K562 (cell line): ENCODE results near the gene MED15. TPM values are rescaled to one million over a fixed set of nuclear protein-coding genes. Genes with fewer than 3 reads are reported as not detected.

Experiments used
- BACH1 ChIP-seq: fragments of 200-800 bp; sonication (Bioruptor generic); IDR thresholded peaks from 2 replicates; pipeline ENCODE4 v1.6.1; 2016; ENCODE audit warnings: missing genetic modification characterization, missing compliant biosample characterization
- JUNB ChIP-seq: fragments of 450-650 bp; formaldehyde crosslinking; conservative IDR thresholded peaks from 2 replicates; pipeline ENCODE4 v1.4.0; 2020; ENCODE audit warnings: mild to moderate bottlenecking
- MAFK ChIP-seq: IDR thresholded peaks from 2 replicates; pipeline ENCODE4 v1.6.1; 2011; ENCODE audit warnings: low read length, improper control_type of control experiment
- MTA3 ChIP-seq: fragments of 450-650 bp; formaldehyde crosslinking; IDR thresholded peaks from 2 replicates; pipeline ENCODE4 v1.6.1; 2017; ENCODE audit warnings: mild to moderate bottlenecking, borderline replicate concordance
- NR2C1 ChIP-seq, 2 experiments: fragments of 450-650 bp; IDR thresholded peaks; 2 replicates each; pipeline ENCODE4 v1.6.1; 2017; ENCODE audit warnings: mild to moderate bottlenecking in 2 of 2, antibody characterized with exemption in 1 of 2, inconsistent platforms in 1 of 2, missing compliant biosample characterization in 1 of 2, missing genetic modification characterization in 1 of 2
- NUFIP1 ChIP-seq: fragments of 450-650 bp; IDR thresholded peaks from 2 replicates; pipeline ENCODE4 v1.6.1; 2018; ENCODE audit not compliant: partially characterized antibody
- POLR2H ChIP-seq: IDR thresholded peaks from 2 replicates; pipeline ENCODE4 v1.6.1; 2016; ENCODE audit warnings: missing genetic modification characterization, low read depth, mild to moderate bottlenecking, control low read depth, missing compliant biosample characterization, moderate library complexity
- PRMT5 ChIP-seq: sonication (generic); formaldehyde crosslinking; IDR thresholded peaks from 2 replicates; pipeline ENCODE4 v1.5.0; 2020; ENCODE audit warnings: missing genetic modification reagents
- RBM25 ChIP-seq: fragments of 200-400 bp; formaldehyde crosslinking; IDR thresholded peaks from 2 replicates; pipeline ENCODE4 v1.6.1; 2018; ENCODE audit warnings: low read length, low read depth, moderate library complexity; ENCODE audit not compliant: severe bottlenecking
- TCF7L2 ChIP-seq: fragments of 150-350 bp; IDR thresholded peaks from 2 replicates; pipeline ENCODE4 v1.6.1; 2016; ENCODE audit warnings: low read depth, mild to moderate bottlenecking, low read length, moderate library complexity
- ZBTB34 ChIP-seq: fragments of 250-450 bp; sonication (Bioruptor Pico); IDR thresholded peaks from 2 replicates; pipeline ENCODE4 v1.8.0; 2021; ENCODE audit warnings: mild to moderate bottlenecking, moderate library complexity
- ZKSCAN1 ChIP-seq: fragments of 150-350 bp; IDR thresholded peaks from 2 replicates; pipeline ENCODE4 v1.6.1; 2016; ENCODE audit warnings: low read depth, low read length
- ZKSCAN3 ChIP-seq: fragments of 250-450 bp; sonication (Bioruptor Pico); IDR thresholded peaks from 2 replicates; pipeline ENCODE4 v1.4.0; 2020
- ZNF217 ChIP-seq: sonication (generic); formaldehyde crosslinking; IDR thresholded peaks from 2 replicates; pipeline ENCODE4 v1.8.0; 2022; ENCODE audit warnings: mild to moderate bottlenecking, missing genetic modification reagents
- ZNF277 ChIP-seq: fragments of 250-450 bp; sonication (Bioruptor Pico); IDR thresholded peaks from 2 replicates; pipeline ENCODE4 v1.8.0; 2022; ENCODE audit warnings: inconsistent platforms, mild to moderate bottlenecking, moderate library complexity, borderline replicate concordance
- ZNF644 ChIP-seq: fragments of 200-800 bp; sonication (Bioruptor generic); IDR thresholded peaks from 2 replicates; pipeline ENCODE4 v1.6.1; 2016; ENCODE audit warnings: low read depth, missing genetic modification characterization, missing compliant biosample characterization
- ZNF668 ChIP-seq: fragments of 250-450 bp; sonication (Bioruptor Pico); IDR thresholded peaks from 2 replicates; pipeline ENCODE4 v1.8.0; 2022; ENCODE audit warnings: mild to moderate bottlenecking, inconsistent platforms
- polyA plus RNA-seq, 8 experiments: library from polyadenylated mRNA; depleted of rRNA in 4 of 8; stranded (reverse) in 5 of 8; unstranded in 3 of 8; fragments of >200 nt; fragmentation: Nextera tagmentation in 2 of 8; fragmentation: Illumina TruSeq in 1 of 8; extraction: Ambion mirVana in 2 of 8; extraction: Trizol in 1 of 8; gene quantifications; 2 replicates each; pipeline versions ENCODE4 v1.2.1 to v1.2.3, GENCODE V29; 2011 to 2014; ENCODE audit warnings: inconsistent platforms in 1 of 8, missing spikeins in 1 of 8
- total RNA-seq, 7 experiments: library from RNA; depleted of rRNA in 6 of 7; stranded (reverse); fragments of >200 nt in 6 of 7; fragmentation: Illumina TruSeq in 2 of 7; extraction: Trizol in 2 of 7; gene quantifications; 2 replicates each; pipeline versions ENCODE4 v1.2.1 to v1.2.3, GENCODE V29; 2011 to 2021; ENCODE audit warnings: low replicate concordance in 1 of 7
- TF ChIP-seq, protein P1 (sequence below): sonication (generic); formaldehyde crosslinking; IDR thresholded peaks from 2 replicates; pipeline ENCODE4 v1.8.1; 2023; ENCODE audit warnings: mild to moderate bottlenecking, missing genetic modification reagents
- TF ChIP-seq, protein P2 (sequence below): fragments of 250-450 bp; sonication (Bioruptor Pico); IDR thresholded peaks from 2 replicates; pipeline ENCODE4 v1.5.0; 2020; ENCODE audit warnings: mild to moderate bottlenecking, borderline replicate concordance
- TF ChIP-seq, protein P3 (sequence below): fragments of 450-650 bp; IDR thresholded peaks from 2 replicates; pipeline ENCODE4 v1.6.1; 2017; ENCODE audit warnings: mild to moderate bottlenecking, moderate library complexity

The MED15 gene
- total and polyA plus RNA-seq, 9 of the 15 experiments (the other 6 are each of a cell fraction or from before 2014, with no cell fraction given) = 4.0 to 271 (median 60.1) TPM

DNA sequence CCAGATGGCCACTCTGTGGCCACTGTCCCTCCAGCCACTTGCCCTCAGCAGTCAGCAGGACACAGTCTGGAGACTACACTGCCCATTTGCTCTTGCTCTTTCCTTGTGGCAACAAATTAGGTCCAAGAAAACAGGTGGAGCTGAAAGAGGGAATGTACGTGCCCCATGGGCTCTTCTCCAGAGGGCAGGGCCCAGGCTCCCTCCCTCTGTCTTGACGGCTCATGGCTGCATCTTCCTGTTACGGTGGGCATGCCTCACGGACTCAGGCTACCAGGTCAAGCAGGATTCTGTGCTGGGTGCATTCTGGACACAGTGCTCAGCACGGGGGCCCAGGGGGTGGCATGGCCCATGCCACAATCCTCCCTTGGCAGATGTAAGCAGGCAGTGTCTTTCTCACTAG is 71.3 kb downstream of the MED15 start (continued):
- TF ChIP-seq ZBTB34 (CRISPR knock-in tag) (no peak), NUFIP1 (no peak), JUNB (no peak), ZNF668 (CRISPR knock-in tag) (no peak), RBM25 (no peak), PRMT5 (CRISPR knock-in tag) (no peak), MTA3 (no peak), POLR2H (no peak), TCF7L2 (no peak), ZNF217 (CRISPR knock-in tag) (no peak), ZNF277 (CRISPR knock-in tag) (0 out of 2 replicates have a peak, but pooled peaks have one; percentile 6), MAFK (no peak), ZKSCAN1 (no peak), ZNF644 (tag) (no peak), BACH1 (tag) (no peak), ZKSCAN3 (CRISPR knock-in tag) (no peak), NR2C1 (IDR thresholded peaks at IDR 0.05) (no peak), NR2C1 (tag; IDR thresholded peaks at IDR 0.05) (no peak)
- TF ChIP-seq, protein P1, sequence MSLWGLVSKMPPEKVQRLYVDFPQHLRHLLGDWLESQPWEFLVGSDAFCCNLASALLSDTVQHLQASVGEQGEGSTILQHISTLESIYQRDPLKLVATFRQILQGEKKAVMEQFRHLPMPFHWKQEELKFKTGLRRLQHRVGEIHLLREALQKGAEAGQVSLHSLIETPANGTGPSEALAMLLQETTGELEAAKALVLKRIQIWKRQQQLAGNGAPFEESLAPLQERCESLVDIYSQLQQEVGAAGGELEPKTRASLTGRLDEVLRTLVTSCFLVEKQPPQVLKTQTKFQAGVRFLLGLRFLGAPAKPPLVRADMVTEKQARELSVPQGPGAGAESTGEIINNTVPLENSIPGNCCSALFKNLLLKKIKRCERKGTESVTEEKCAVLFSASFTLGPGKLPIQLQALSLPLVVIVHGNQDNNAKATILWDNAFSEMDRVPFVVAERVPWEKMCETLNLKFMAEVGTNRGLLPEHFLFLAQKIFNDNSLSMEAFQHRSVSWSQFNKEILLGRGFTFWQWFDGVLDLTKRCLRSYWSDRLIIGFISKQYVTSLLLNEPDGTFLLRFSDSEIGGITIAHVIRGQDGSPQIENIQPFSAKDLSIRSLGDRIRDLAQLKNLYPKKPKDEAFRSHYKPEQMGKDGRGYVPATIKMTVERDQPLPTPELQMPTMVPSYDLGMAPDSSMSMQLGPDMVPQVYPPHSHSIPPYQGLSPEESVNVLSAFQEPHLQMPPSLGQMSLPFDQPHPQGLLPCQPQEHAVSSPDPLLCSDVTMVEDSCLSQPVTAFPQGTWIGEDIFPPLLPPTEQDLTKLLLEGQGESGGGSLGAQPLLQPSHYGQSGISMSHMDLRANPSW (CRISPR knock-in tag) = 0 out of 2 replicates have a peak, but pooled peaks have one; percentile 24
- TF ChIP-seq, protein P2, sequence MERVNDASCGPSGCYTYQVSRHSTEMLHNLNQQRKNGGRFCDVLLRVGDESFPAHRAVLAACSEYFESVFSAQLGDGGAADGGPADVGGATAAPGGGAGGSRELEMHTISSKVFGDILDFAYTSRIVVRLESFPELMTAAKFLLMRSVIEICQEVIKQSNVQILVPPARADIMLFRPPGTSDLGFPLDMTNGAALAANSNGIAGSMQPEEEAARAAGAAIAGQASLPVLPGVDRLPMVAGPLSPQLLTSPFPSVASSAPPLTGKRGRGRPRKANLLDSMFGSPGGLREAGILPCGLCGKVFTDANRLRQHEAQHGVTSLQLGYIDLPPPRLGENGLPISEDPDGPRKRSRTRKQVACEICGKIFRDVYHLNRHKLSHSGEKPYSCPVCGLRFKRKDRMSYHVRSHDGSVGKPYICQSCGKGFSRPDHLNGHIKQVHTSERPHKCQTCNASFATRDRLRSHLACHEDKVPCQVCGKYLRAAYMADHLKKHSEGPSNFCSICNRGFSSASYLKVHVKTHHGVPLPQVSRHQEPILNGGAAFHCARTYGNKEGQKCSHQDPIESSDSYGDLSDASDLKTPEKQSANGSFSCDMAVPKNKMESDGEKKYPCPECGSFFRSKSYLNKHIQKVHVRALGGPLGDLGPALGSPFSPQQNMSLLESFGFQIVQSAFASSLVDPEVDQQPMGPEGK = 0 out of 2 replicates have a peak, but pooled peaks have one; percentile 53
- TF ChIP-seq, protein P3, sequence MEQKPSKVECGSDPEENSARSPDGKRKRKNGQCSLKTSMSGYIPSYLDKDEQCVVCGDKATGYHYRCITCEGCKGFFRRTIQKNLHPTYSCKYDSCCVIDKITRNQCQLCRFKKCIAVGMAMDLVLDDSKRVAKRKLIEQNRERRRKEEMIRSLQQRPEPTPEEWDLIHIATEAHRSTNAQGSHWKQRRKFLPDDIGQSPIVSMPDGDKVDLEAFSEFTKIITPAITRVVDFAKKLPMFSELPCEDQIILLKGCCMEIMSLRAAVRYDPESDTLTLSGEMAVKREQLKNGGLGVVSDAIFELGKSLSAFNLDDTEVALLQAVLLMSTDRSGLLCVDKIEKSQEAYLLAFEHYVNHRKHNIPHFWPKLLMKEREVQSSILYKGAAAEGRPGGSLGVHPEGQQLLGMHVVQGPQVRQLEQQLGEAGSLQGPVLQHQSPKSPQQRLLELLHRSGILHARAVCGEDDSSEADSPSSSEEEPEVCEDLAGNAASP = no peak
